Measurements from ENCODE around the gene ACOT11. TPM values are rescaled to one million over a fixed set of nuclear protein-coding genes. Genes with fewer than 3 reads are reported as not detected.

ACOT11 gene
- total RNA-seq (2022; extraction: Qiagen RNA extraction), result 1.7 to 2.5 TPM (median 2.3 TPM) in 5 replicates

GRCh38 chr1:54547601-54548388 lies at the start of gene ACOT11:
ACOT11 (plus strand) TSS chr1:54548228; CDS start chr1:54548310, 82 bp downstream.

DNA sequence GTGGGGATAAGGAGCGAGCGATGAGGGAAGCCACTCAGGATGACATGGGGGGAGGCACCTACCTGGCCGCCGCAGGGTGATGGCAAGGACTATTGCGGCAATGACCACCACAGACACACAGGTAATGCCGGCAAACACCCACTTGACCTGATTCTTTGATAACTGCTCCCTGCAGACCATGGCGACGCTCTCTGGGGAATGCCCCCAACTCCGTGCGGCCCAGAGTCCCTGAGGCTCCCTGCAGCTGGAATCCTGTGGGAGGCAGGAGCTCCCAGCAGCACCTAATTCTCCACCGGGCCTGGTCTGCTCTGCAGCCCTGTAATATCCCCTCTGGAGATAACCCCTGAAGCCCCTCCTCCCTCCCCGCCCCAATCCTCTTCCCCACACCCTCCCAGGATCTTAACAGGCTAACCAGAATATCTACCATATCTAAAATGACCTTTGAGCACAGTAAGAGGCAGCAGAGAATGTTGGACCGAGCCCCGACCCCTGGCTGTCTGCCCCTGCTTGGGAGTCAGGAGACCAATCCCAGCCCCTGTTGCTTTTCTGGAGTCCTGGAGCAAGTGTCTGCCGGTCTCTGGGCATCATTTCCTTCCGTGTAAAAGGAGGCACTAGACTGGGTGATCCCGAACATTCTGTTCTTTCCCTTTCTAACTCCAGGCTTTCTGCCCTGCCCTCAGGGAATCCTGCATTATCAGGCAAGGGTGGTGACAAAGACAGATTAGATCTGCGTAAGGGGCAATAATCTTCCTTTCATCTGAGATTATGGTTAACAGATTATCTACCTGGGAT lies 75.4 kb downstream of the ACOT11 start, which contains the start of gene FAM151A:
Gene FAM151A (minus strand): TSS at position 310 of the 792 bp plus-strand sequence. CDS start 130 bp downstream, at position 180.

DNA sequence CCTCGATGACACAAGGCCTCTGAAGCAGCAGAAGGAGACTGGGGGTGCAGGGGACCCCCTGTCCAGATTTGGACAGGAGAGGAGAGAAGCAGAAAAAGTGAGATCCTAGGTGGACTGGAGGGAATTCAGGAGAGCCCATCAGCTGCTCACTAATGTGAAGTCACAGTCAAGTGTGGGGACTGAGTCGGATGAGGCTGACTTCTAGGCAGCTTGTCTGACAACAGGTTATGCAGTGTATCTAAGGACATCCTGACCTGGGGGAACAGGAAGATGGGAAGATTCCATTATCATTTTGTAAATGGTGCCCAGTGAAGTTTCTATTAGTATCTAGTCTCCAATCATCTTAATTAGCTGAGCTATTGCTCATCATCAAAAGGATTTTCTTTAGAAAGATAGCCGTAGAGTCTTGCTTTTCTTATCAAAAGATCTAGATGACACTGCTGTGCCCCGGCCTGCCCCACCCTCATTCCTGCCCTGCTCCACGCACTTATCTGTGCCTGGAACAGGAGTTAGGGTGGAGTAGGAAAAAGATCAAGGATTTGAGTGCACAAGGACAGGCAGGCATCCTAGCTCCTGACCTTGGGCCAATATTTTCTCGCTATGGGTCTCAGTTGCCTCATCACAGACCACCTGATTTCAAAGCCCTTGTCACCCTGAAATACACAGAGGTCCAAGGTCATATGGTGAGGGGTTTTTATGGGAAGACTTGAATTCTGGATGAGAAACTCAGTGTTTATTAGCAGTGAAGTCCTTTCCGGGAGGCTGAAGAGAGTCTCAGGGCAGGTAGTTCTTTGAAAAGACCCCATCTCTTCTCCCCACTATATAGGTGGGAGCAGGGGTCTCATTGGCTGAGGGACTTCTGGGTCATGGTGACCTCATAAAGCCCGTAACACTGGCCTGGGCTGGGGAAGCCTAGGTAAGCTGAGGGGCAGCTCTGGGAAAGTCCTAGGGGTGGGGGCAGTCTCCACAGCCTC lies 93.1 kb downstream of the ACOT11 start, which contains the start of gene MROH7:
Gene MROH7 (plus strand): TSS at position 924 of the 974 bp plus-strand sequence. CDS start 11,141 bp downstream, outside the sequence.

Other genes with a start within 250 kb of the ACOT11 start
- 5.4 to 7.3 TPM (median 6.7 TPM) in 5 replicates for gene SSBP3, start 141.8 kb upstream of the ACOT11 start, total RNA-seq (2022; extraction: Qiagen RNA extraction)
- gene FAM151A, start 75.3 kb downstream of the ACOT11 start, total RNA-seq (2022; extraction: Qiagen RNA extraction), result 0.16 to 0.32 TPM (median 0.17 TPM) in 5 replicates
- gene MROH7, start 93.6 kb downstream of the ACOT11 start, total RNA-seq (2022; extraction: Qiagen RNA extraction), result not detected in 5 replicates
- 25.1 to 31.4 TPM (median 27.4 TPM) in 5 replicates for gene TTC4, start 167.6 kb downstream of the ACOT11 start, total RNA-seq (2022; extraction: Qiagen RNA extraction)
- 4.0 to 5.2 TPM (median 4.8 TPM) in 5 replicates for gene PARS2, start 216.3 kb downstream of the ACOT11 start, total RNA-seq (2022; extraction: Qiagen RNA extraction)

Data from A549 treated with Mapracorat at 1 μM for 4 hours (cell line).